SK-N-SH treated with all-trans-retinoic acid at 6 μM for 48 hours (cell line): ENCODE measurements around the gene GTF2IRD1.

Experiments
- ATAC-seq: fragments of 200-7000 bp; cut with Tn5 transposase; 3 replicates; pipeline ENCODE4 v1.9.1; 2020; ENCODE audit warnings: mild to moderate bottlenecking, moderate library complexity
- ARNTL ChIP-seq: fragments of 450-650 bp; formaldehyde crosslinking; IDR thresholded peaks from 2 replicates; pipeline ENCODE4 v1.5.0; 2020; ENCODE audit warnings: low read depth, mild to moderate bottlenecking, moderate library complexity, borderline replicate concordance
- BACH2 ChIP-seq: fragments of 250-450 bp; sonication (Bioruptor Pico); IDR thresholded peaks from 2 replicates; pipeline ENCODE4 v1.9.0; 2021; ENCODE audit warnings: mild to moderate bottlenecking, borderline replicate concordance
- CREB5 ChIP-seq: fragments of 250-450 bp; sonication (Bioruptor Pico); IDR thresholded peaks from 2 replicates; pipeline ENCODE4 v1.5.1; 2020; ENCODE audit warnings: low read depth, mild to moderate bottlenecking, moderate library complexity
- CSDC2 ChIP-seq: fragments of 250-450 bp; sonication (Bioruptor Pico); IDR thresholded peaks from 2 replicates; pipeline ENCODE4 v1.5.0; 2020; ENCODE audit warnings: mild to moderate bottlenecking, moderate library complexity
- CSRNP3 ChIP-seq: fragments of 250-450 bp; sonication (Bioruptor Pico); IDR thresholded peaks from 2 replicates; pipeline ENCODE4 v1.5.1; 2021; ENCODE audit warnings: mild to moderate bottlenecking, moderate library complexity
- ESRRG ChIP-seq: fragments of 250-450 bp; sonication (Bioruptor Pico); IDR thresholded peaks from 2 replicates; pipeline ENCODE4 v1.6.1; 2021; ENCODE audit warnings: mild to moderate bottlenecking
- ISL1 ChIP-seq: fragments of 250-450 bp; sonication (Bioruptor Pico); IDR thresholded peaks from 2 replicates; pipeline ENCODE4 v2.1.2; 2022; ENCODE audit warnings: mild to moderate bottlenecking, moderate library complexity
- OSR1 ChIP-seq: fragments of 250-450 bp; sonication (Bioruptor Pico); IDR thresholded peaks from 2 replicates; pipeline ENCODE4 v1.8.0; 2022; ENCODE audit warnings: moderate library complexity, mild to moderate bottlenecking, inconsistent platforms
- PATZ1 ChIP-seq: fragments of 250-450 bp; sonication (Bioruptor Pico); IDR thresholded peaks from 2 replicates; pipeline ENCODE4 v1.8.0; 2020; ENCODE audit warnings: mild to moderate bottlenecking, moderate library complexity, borderline replicate concordance
- POU6F1 ChIP-seq: fragments of 250-450 bp; sonication (Bioruptor Pico); IDR thresholded peaks from 2 replicates; pipeline ENCODE4 v1.8.0; 2021; ENCODE audit warnings: low read depth, mild to moderate bottlenecking, moderate library complexity, borderline replicate concordance
- PPARA ChIP-seq: fragments of 250-450 bp; sonication (Bioruptor Pico); IDR thresholded peaks from 2 replicates; pipeline ENCODE4 v1.5.0; 2020; ENCODE audit warnings: mild to moderate bottlenecking, borderline replicate concordance
- RARB ChIP-seq: fragments of 250-450 bp; sonication (Bioruptor Pico); IDR thresholded peaks from 2 replicates; pipeline ENCODE4 v1.8.0; 2021; ENCODE audit warnings: mild to moderate bottlenecking, moderate library complexity
- SNAI2 ChIP-seq: fragments of 250-450 bp; sonication (Bioruptor Pico); IDR thresholded peaks from 2 replicates; pipeline ENCODE4 v1.5.0; 2020; ENCODE audit warnings: mild to moderate bottlenecking, moderate library complexity
- TCF4 ChIP-seq: fragments of 250-450 bp; sonication (Bioruptor Pico); IDR thresholded peaks from 2 replicates; pipeline ENCODE4 v1.8.0; 2021; ENCODE audit warnings: mild to moderate bottlenecking, moderate library complexity, borderline replicate concordance
- TOX ChIP-seq: fragments of 250-450 bp; sonication (Bioruptor Pico); IDR thresholded peaks from 2 replicates; pipeline ENCODE4 v1.8.0; 2021; ENCODE audit warnings: mild to moderate bottlenecking, moderate library complexity, borderline replicate concordance
- TSHZ2 ChIP-seq: fragments of 250-450 bp; sonication (Bioruptor Pico); IDR thresholded peaks from 2 replicates; pipeline ENCODE4 v1.5.0; 2020; ENCODE audit warnings: mild to moderate bottlenecking, moderate library complexity
- ZC3H10 ChIP-seq: fragments of 250-450 bp; sonication (Bioruptor Pico); IDR thresholded peaks from 2 replicates; pipeline ENCODE4 v1.5.1; 2021; ENCODE audit warnings: mild to moderate bottlenecking, moderate library complexity
- ZFP3 ChIP-seq: fragments of 250-450 bp; sonication (Bioruptor Pico); IDR thresholded peaks from 2 replicates; pipeline ENCODE4 v1.5.0; 2020; ENCODE audit warnings: mild to moderate bottlenecking, moderate library complexity
- ZFP30 ChIP-seq: fragments of 450-650 bp; formaldehyde crosslinking; IDR thresholded peaks from 2 replicates; pipeline ENCODE4 v1.5.0; 2022; ENCODE audit warnings: mild to moderate bottlenecking, moderate library complexity
- ZNF565 ChIP-seq: fragments of 450-650 bp; formaldehyde crosslinking; conservative IDR thresholded peaks from 2 replicates; pipeline ENCODE4 v1.5.0; 2020; ENCODE audit warnings: low read depth, mild to moderate bottlenecking, moderate library complexity
- ZNF70 ChIP-seq: fragments of 450-650 bp; formaldehyde crosslinking; IDR thresholded peaks from 2 replicates; pipeline ENCODE4 v1.5.0; 2020; ENCODE audit warnings: mild to moderate bottlenecking, moderate library complexity
- ZNF8 ChIP-seq: fragments of 450-650 bp; formaldehyde crosslinking; IDR thresholded peaks from 2 replicates; pipeline ENCODE4 v1.5.0; 2020; ENCODE audit warnings: mild to moderate bottlenecking, moderate library complexity

The GTF2IRD1 gene

GRCh38 chr7:74573512-74573911, 119.8 kb downstream of the GTF2IRD1 start:
- TF ChIP-seq POU6F1 (CRISPR knock-in tag) (no peak), ZFP3 (no peak), PATZ1 (CRISPR knock-in tag) (no peak), RARB (no peak), TSHZ2 (CRISPR knock-in tag) (no peak), CSRNP3 (CRISPR knock-in tag) (no peak), ZFP30 (CRISPR knock-in tag) (no peak), ZC3H10 (CRISPR knock-in tag) (no peak), SNAI2 (CRISPR knock-in tag) (no peak), CSDC2 (no peak), TOX (CRISPR knock-in tag) (no peak), ZNF565 (CRISPR knock-in tag) (no peak), ISL1 (no peak), ARNTL (CRISPR knock-in tag) (no peak), ZNF70 (CRISPR knock-in tag) (no peak), BACH2 (CRISPR knock-in tag) (no peak)
- ATAC-seq, result no peak

- peak; percentile 41; the same call in 2 of the 3 replicates for ATAC-seq
- TF ChIP-seq ZNF70 (CRISPR knock-in tag) (no peak), BACH2 (CRISPR knock-in tag) (no peak), RARB (no peak), TOX (CRISPR knock-in tag) (no peak), ZNF8 (CRISPR knock-in tag) (no peak), CSDC2 (no peak), ZFP30 (CRISPR knock-in tag) (no peak)
Measured at GRCh38 chr7:74575083-74575784, 121.5 kb downstream of the GTF2IRD1 start.

- TF ChIP-seq SNAI2 (CRISPR knock-in tag), result no peak
- no peak for TF ChIP-seq CSDC2
- no peak for TF ChIP-seq ISL1
- TF ChIP-seq ESRRG (CRISPR knock-in tag), result no peak
- TF ChIP-seq CREB5 (CRISPR knock-in tag), result no peak
- no peak for TF ChIP-seq OSR1 (CRISPR knock-in tag)
- no peak for TF ChIP-seq ZNF8 (CRISPR knock-in tag)
- no peak for TF ChIP-seq ZFP30 (CRISPR knock-in tag)
- TF ChIP-seq TCF4 (CRISPR knock-in tag), result no peak
- no peak for TF ChIP-seq PPARA
- no peak for ATAC-seq
Measured at GRCh38 chr7:74575811-74576210, 122.1 kb downstream of the GTF2IRD1 start.
